WI38 (cell line): ENCODE measurements around the gene UHMK1.
A peak's percentile ranks its signal among the peaks of the same experiment; 100 is the strongest.

Experiments used
- H3K4me3 ChIP-seq: 2 replicates; pipeline ENCODE4 v1.5.1; 2011; ENCODE audit warnings: low read depth, mild to moderate bottlenecking, control low read depth, low read length
- CTCF ChIP-seq: IDR thresholded peaks from 2 replicates; pipeline ENCODE4 v1.5.1; 2012; ENCODE audit warnings: low read depth, mild to moderate bottlenecking, control low read depth, low read length

The UHMK1 gene

DNA sequence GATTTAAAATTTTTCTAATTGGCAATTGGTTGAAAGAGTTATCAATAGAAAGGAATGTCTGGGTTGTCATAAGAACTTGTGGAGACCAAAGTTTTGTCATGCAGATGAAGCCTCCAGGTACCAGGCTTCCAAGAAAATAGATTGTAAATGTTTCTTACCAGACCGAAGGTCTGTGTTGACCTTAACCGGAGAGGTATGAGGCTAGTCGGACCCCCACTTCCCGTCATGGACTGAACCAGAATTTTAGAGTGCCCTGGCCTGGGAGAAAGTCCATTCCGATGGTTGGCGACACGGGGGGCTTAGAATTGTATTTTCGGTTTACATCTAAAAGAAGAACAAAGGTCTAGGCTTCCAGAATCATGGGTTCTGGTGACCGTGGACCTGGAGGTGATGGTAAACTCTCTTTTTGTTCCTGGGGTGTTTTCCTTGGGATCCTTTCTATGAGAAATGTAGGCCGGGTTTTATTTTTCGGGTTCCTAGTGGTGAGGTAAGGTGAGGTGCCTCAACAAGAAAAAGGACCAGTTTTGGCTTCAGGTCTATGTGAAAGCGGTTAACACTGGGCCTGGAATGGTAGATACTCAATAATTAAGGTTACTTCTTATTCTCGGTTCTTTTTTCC, 405 bp upstream of the UHMK1 start:
- TF ChIP-seq CTCF = no peak
- H3K4me3 ChIP-seq = peak overlapping the region; percentile 80

DNA sequence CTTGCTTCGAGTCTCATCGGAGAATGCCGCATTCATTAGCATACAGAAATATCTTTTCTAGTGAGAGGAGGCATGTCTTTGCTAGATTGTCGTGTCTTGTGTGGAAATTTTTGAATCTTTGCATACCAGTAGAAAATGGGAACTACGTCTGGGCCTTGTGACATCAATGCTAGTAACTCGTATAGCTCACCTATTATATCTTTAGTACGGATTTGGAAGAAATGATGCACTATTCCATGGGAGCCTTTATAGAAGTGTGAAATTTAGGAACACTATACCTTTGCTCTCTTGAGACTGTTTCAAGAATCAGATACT, 835 bp downstream of the UHMK1 start:
- peak overlapping the region; percentile 80 for H3K4me3 ChIP-seq
- TF ChIP-seq CTCF = no peak

DNA sequence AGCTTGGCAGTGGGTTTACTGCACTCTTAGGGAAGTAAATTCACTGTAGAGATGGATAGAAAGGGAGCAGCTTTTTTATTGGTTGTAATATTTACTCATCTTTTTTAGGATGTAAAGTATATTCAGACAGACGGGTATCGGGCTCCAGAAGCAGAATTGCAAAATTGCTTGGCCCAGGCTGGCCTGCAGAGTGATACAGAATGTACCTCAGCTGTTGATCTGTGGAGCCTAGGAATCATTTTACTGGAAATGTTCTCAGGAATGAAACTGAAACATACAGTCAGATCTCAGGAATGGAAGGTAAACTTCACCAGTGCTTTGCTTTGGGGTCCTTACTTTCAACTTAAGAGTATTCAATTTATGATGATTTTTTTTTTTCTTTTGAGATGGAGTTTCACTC, 3.2 kb downstream of the UHMK1 start:
- no peak overlapping the region for H3K4me3 ChIP-seq
- no peak for TF ChIP-seq CTCF

DNA sequence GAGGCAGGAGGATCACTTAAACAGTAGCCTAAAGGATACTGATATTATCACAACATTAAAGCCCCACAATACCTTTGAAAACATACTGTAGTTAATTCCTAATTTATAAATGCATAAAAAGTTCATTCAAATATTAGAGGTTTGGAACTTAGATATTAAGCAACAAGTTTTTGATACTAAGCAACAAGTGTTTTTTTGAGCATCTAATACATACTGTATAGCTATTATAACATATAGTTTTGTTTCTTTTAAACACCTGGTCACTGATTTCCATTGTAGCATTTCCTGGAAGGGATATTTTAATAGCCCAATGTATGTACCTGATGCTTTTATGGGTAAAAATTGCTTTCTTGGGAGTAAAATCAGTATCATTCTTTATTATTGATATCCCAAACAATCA, 4.5 kb downstream of the UHMK1 start:
- TF ChIP-seq CTCF = no peak
- H3K4me3 ChIP-seq = no peak overlapping the region

GRCh38 chr1:162502928-162503327, 5.3 kb downstream of the UHMK1 start:
- TF ChIP-seq CTCF = no peak
- H3K4me3 ChIP-seq = no peak overlapping the region

GRCh38 chr1:162527314-162527713, 29.7 kb downstream of the UHMK1 start:
- no peak overlapping the region for H3K4me3 ChIP-seq
- no peak for TF ChIP-seq CTCF

GRCh38 chr1:162530307-162530987, 32.8 kb downstream of the UHMK1 start:
- TF ChIP-seq CTCF = no peak
- no peak overlapping the region for H3K4me3 ChIP-seq
